ENCODE results near the gene ETFB. TPM values are rescaled to one million over a fixed set of nuclear protein-coding genes. Genes with fewer than 3 reads are reported as not detected.

The ETFB gene
- total RNA-seq, 1 donor from 2014 or later = 65.0 TPM

DNA sequence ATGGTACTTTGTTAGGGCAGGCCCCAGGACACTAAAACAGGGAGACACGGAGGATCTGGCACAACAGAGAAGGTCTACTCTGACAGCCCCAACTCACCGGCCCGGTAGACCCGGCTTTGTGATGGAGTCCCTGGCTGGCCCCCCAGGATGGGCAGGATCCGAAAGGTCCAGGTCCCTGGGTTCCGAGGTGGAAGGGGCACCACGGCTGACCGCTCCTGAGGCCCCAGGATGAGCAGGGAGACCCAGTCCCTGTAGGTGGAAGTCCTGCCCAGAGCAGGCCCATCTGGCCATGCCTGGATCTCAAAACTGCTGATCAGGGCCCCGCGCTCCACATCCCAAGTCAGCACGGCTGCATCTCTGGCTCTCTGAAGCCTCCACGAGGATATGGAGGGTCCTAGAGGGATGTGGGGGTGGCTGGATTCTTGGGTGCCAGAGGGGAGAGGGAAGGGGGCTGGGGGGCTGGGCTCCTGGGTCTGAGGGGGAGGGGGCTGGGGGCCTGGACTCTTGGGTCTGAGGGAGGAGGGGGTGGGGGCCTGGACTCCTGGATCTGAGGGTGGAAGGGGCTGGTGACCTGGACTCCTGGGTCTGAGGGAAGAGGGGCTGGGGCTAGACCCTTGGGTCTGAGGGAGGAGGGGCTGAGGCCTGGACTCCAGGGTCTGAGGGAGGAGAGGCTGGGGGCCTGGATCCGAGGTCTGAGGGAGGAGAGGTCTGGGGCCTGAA lies 28.9 kb downstream of the ETFB start:
- ATAC-seq (no peak), DNase-seq (ENCODE audit: low spot score) (no peak)
- intact Hi-C loops (cut with DNase I) = no loop called here

DNA sequence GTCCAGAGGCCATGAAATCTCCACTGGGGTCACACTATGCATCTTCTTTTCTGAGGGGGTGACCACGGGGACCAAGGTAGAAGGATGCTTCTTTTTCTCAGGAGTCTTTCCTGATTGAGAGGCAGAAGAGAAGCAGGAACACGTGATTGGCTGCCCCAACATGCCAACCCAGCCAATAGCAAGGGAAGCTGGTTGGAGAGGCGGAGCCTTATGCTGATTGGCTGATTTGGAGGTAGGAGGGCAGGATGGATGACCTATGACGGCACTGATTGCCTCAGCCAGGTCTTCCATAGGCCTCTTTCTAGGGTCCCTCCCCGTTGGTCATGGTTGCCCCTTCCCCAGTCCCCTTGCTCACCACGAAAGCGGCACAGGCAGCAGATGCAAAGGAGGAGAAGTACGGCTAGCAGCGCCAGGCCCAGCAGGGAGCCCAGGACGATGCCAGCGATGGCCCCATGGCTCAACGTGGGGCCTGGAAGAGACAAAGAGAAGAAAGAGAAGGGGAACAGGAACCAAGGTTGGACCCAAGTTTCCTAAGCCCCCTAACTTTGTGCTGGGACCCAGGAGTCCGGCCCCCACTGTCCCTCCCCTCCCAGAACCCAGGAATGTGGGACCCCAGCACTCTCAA lies 32.2 kb downstream of the ETFB start:
- no peak for ATAC-seq
- intact Hi-C loops (cut with DNase I) = no loop called here
- no peak for DNase-seq (ENCODE audit: low spot score)

DNA sequence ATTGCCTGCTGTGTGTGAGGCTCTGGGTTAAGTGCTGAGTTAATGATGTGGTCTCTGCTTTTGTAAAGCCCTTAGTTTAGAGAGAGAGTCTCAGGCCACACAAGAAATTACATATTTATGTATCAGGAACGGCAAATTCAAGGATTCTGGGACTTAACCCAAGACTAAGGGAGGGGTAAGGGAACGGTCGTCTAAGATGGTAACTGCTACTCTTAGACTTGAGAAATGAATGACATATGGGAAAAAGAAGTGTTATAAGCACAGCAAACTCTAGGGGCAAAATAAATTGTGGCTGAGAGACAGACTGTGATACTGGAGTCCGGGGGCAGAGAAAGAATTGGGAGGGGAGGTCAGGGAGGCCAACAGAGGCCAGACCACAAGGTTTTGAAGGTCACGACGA lies 34.5 kb downstream of the ETFB start:
- intact Hi-C loops (cut with DNase I) = no loop called here
- no peak for DNase-seq (ENCODE audit: low spot score)
- no peak for ATAC-seq

DNA sequence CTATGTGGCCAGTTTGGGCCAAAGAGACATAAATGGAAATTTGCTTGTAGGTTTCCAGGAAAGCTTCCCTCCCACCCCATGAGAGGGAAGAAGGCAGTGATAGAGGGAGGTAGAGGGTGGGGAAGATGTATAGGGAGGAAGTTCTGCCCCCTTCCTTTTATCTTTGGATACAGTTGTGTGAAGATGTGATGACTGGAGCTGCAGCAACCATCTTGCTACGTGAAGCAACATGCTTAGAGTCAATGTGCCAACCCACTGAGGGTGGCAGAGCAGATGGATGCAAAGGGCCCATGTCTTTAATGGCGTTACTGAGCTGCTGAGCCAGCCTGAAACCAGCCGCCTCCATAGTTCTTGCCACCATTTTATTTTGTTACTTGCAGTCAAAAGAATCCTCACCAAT lies 35.0 kb downstream of the ETFB start:
- DNase-seq (ENCODE audit: low spot score) (no peak), ATAC-seq (no peak)
- intact Hi-C loops (cut with DNase I) = no loop called here

DNA sequence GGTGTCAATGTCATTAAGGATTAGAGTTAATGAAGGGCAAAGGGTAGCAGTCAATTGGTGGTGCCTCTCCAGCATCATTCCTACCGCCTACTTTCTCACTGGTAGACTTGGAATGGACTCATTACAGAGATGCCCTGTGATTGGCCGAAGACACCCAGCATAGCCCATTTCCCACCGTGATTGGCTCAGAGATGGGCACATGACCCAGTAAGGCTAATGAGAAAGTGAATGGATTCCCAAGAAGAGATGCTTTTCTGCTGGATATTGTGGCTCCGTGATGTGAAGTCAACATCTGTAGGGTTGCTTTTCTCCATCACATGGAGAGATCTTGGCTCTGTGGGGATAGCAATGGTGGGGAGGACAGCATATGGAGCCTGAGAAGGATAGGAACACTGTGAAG lies 35.8 kb downstream of the ETFB start:
- no peak for ATAC-seq
- no peak for DNase-seq (ENCODE audit: low spot score)
- intact Hi-C loops (cut with DNase I) = no loop called here

DNA sequence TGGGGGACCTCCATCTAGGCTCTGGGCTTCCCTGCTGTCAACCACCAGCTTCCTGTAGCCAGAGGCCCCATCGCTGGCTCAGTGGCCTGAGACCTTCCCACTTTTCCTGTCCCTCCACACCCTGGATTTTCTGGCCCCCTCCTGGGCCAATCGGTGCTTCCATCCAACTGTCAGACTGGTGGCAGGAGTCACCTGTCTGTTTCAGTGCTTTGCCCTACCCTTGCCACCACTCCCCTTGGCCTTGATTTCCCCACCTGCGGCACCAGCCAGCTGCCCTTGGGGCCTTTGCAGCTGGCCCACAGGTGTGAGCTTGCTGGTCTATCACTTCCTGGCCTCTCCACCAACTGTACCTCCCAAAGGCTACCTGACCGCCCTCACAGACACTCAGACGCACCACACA lies 36.8 kb downstream of the ETFB start:
- DNase-seq (ENCODE audit: low spot score) (no peak), ATAC-seq (no peak)
- intact Hi-C loops (cut with DNase I) = no loop called here

DNA sequence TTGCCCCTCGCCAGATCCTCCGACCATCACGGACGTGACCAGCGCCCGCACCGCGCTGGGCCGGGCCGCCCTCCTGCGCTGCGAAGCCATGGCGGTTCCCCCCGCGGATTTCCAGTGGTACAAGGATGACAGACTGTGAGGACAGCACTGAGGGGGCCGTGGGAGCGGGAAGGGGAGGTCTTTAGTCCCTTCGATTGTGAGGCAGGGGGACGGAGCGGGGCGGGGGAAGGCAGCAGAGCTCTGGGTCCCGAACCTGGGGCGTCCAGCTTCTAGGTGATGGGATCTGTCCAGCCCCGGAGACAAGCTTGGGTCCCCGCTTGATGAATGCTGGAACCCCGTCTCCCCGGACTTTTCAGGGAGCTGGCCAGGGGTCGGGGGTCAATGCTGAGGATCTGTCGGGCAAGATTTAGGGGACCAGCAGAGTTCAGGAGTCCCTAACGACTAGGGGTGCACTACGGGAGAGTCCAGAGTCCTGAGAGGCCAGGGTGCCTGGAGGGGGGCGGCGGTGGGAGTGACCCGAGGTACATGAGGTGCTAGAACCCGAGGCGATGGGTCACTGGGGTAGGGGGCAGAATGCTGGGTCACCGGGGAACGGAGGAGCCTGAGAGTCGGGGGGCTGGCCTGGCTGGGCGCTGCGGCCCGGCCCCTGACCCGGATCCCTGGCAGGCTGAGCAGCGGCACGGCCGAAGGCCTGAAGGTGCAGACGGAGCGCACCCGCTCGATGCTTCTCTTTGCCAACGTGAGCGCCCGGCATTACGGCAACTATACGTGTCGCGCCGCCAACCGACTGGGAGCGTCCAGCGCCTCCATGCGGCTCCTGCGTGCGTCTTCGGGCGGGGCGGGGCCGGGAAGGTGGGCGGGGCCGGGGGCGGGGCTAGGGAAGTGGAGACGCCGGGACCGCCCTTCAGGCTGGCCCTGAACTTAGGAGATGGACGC lies 38.9 kb downstream of the ETFB start:
- intact Hi-C loops (cut with DNase I) = no loop called here
- DNase-seq (ENCODE audit: low spot score) (no peak), ATAC-seq (peak; percentile 64)

DNA sequence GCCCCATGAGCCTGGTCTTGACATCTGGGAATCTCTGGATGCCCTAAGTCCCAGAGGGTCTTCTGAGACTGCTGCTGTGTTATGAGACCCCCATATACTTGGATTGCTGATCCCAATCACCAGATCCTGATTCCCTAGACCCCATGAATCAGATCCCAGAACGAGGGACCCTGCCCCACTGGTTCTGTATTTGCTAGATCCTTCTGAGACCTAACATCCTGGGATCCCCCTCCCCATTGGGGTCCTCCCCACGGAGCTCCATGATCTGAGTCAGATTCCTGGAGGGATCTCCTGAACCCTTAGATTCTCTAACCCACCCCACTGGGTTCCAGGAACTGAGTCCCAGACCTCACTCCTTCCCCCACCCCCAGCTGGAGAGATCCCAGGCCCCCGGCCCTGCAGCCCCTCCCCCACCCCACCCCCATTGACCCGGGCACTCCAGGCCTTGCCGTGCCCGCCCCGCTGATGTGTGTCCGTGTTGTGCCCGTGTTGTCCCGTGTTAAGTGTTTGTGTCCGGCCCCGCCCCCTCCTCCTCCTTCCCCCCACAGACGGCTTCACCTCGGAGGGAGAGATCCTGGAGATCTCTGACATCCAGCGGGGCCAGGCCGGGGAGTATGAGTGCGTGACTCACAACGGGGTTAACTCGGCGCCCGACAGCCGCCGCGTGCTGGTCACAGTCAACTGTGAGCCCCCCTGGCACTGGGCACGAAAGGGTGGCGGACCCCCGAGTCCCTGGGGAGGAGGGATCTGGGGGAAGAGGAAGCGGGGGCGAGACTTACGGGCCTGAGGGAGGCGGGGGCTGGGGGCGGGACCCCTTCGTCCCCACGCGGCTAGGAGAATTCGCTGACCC lies 39.7 kb downstream of the ETFB start:
- DNase-seq (ENCODE audit: low spot score) (no peak), ATAC-seq (no peak)
- intact Hi-C loops (cut with DNase I) = no loop called here

DNA sequence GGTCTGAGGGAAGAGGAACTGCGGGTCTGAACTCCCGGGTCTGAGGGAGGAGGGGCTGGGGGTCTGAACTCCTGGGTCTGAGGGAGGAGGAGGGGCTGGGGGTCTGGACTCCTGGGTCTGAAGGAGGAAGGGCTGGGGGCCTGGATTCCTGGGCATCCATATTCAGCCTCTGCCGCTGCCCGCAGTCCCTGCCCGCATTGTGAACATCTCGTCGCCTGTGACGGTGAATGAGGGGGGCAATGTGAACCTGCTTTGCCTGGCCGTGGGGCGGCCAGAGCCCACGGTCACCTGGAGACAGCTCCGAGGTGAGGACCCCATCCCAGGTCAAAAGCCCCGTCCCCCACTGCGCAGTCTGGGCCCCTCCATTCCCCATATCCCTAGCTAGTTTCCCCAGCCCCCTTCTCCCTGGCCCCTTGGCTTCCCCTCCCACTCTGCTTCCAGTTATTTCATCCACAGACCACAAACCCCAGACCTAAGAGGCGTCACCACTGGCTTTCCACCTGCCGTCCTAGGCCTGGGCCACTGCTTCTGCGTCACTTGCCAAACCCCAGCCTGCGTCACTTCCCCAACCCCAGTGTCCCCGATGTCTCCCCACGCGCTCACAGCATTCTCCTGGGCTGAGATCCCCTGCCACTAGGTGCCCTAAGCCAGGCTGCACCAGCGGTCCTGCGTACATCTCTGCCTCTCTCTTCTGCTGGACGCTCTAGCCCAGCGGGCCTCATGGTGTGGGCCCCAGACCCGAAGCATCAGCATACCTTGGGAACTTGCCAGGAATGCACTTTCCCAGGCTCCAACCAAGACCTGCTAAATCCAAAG lies 40.8 kb downstream of the ETFB start:
- ATAC-seq (no peak), DNase-seq (ENCODE audit: low spot score) (no peak)
- intact Hi-C loops (cut with DNase I) = no loop called here

DNA sequence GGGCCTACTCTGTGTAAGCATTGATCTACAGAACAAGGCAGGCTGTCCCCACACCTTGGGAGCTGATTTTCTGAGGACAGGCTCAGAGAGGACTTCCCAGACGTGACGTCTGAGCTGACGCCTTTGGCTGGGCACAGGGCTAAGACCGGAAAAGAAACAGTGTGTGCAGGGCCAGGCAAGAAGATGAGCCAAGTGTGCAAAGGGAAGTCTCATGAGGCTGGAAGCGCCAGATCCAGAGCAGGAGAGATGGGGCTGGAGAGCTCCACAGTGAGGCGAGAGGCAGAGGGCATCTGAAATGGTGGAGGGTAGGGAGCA lies 42.1 kb downstream of the ETFB start:
- DNase-seq (ENCODE audit: low spot score) = no peak
- intact Hi-C loops (cut with DNase I) = no loop called here
- ATAC-seq = peak; percentile 49

DNA sequence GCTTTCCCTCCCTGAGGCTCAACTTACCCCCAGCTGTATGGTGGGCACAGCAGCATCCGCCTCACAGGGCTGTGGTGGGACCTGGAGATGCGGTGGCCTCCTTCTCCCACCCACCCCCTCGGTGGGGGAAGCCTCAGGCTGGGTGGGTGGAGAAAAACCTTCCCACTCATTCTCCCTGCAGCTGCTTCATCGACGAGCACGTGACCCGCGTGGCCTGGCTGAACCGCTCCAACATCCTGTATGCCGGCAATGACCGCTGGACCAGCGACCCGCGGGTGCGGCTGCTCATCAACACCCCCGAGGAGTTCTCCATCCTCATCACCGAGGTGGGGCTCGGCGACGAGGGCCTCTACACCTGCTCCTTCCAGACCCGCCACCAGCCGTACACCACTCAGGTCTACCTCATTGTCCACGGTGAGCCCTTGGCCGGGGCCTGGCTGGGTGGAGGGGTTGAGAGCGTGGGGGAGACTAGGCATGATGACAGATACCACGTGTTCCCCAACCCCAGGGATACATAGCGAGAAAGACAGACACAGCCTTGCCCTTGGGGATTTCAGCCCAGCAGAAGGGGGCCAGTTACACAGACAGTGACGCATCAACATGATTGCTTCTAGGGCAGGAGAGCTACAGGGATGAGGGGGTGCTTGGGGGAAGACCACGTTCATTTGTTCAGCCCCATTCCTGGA lies 42.6 kb downstream of the ETFB start:
- intact Hi-C loops (cut with DNase I) = no loop called here
- ATAC-seq = no peak
- no peak for DNase-seq (ENCODE audit: low spot score)

DNA sequence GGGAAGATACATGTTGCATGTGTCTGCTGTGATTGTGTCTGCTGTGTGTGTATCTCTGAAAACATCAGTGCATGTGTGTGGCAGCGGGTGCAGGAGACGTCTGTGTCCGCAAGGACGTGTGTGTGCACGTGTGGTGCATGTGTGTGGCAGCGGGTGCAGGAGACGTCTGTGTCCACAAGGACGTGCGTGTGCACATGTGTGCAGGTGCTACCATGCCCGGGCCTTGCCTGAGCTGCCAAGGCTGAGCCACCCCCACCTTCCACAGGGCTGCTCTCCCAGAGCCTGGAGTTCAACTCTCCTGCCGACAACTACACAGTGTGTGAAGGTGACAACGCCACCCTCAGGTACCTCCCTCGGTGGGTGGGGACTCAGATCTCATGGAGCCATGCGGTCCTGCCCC lies 44.4 kb downstream of the ETFB start:
- intact Hi-C loops (cut with DNase I) = no loop called here
- no peak for DNase-seq (ENCODE audit: low spot score)
- ATAC-seq = no peak

DNA sequence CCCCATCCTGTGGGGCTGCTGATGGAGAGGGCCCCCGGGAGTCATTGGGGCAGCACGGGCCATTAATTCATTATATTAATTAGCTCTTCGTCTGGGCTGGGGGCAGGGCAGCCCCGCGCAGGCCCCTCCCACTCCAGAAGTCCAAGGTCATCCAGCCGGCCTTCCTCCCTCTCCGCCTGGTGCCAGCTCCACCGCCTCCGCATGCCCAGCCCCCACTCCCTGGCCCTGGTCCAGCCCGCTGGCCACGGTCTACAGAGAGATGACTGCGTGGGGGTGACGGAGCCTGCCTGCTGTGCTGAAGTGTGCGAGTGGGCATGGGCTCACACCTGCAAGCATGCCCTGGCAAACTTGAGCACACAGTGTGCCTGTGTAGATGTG lies 45.9 kb downstream of the ETFB start:
- intact Hi-C loops (cut with DNase I) = no loop called here
- DNase-seq (ENCODE audit: low spot score) = no peak
- ATAC-seq = no peak

DNA sequence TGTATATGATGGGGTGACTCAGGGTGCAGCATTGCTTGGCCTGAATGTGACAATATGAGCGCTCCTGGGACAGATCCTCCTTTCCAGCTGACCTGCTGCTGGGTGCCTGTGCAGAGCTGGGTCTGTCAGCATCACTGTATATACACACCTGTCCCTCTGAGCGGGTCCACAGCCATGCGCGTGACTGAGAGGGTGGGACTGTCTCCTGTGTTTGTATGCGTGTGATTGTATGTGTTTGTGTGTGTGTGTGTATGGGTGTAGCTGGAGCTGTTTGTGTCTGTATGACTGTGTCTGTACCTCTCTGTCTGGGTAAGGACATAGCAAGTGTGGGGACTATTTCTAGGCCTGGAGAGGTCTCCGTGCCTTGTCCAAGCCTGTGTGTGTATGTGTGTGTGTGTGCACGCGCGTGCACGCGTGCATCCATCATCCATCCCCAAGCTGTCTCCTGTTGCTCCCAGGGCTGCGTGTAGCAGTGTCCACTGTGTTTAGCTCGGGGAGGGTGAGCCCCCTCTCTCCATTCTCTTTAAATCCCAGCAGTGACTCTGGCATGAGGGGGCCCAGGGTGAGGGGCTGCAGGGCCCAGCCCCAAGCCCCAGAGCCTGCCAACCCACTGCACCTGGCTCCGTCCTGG lies 46.4 kb downstream of the ETFB start:
- DNase-seq (ENCODE audit: low spot score) (no peak), ATAC-seq (no peak)
- intact Hi-C loops (cut with DNase I) = no loop called here

DNA sequence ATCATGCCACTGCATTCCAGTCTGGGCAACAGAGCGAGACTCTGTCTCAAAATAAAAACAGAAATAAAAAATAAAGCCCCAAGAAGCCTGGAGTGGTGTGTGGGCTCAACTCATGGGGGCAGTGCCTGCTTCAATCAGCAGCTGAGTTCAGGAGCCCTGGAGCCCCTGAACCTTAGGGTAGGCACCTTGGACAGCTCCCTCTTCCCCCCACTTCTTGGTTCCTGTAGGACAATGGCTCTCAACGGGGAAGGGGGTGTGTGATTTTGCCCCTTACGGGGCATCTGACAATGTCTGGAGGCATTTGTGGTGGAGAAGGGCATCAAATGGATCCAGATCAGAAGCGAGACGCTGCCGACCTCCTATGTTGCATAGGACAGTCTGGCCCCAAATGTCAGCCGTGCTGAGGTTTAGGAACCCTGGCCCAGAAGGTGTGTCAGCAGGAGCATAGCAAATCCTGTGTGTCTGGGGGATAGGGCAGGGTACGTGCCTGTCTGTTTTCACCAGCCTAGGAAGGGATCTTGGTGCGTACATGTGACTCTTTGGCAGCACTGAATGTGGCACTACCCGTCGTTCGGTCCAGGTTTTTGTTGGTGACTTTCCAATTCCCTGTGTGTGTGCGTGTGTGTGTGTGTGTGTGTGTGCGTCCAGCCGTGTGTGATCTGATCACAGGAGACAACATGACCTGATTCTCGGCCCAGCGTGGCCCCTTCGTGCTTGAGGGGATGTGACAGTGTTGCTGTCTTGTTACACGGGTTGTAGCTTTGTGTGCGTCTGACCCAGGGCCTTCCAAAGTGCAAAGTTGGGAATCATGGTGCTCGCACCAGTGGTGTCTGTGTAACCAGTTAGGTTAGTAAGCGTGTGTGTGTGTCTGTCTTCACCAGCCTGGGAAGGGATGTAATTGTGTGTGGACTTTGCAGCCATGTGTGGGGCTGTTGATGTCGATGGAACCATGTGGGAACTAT lies 47.2 kb downstream of the ETFB start:
- no peak for DNase-seq (ENCODE audit: low spot score)
- no peak for ATAC-seq
- intact Hi-C loops (cut with DNase I) = no loop called here

DNA sequence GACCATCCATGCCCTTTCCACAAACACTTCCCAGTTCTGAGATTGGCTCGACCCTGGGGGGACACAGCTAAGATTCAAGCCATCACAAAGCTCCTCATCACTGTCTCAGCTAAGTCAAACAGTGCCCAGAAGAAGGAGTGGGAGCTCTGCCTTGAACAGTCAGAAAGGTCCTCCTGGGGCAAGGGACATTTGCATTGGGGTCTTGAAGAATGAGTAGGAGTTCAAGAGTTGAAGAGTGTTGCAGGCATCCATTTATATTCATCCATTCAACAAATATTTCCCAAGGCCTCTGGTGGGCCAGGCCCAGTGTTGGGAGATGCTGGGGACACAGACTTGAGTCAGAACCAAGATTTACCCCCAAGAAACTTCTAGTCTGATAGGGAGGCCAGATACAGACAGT lies 48.2 kb downstream of the ETFB start:
- ATAC-seq = no peak

DNA sequence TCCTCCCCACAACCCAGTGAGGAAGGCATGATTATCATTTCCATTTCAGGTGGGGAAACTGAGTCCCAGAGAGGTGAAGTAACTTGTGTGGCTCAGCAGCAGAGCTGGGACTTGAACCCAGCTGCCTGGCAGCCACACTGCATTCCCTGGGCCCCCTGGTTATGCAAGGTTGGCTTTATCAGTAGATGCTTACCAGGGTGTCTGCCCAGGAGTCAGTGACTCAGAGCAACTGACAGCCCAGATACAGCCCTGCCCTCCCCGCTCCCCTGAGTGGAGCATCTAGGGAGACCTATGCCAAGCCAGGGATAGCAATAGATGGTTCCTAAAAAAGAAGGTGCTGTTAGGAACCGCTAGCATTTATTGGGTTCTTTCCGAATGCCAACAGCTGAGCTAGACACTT lies 48.8 kb downstream of the ETFB start:
- ATAC-seq (no peak), DNase-seq (ENCODE audit: low spot score) (no peak)
- intact Hi-C loops (cut with DNase I) = no loop called here

More for the DNA sequence above, 48.2 kb downstream of the ETFB start:
- intact Hi-C loops (cut with DNase I) = no loop called here
- DNase-seq (ENCODE audit: low spot score) = no peak

Measured in sciatic nerve (tissue), 2 donors.